GM23338 (cell line): Measurements from ENCODE around the gene HMCN2.

Experiments used
- POLR2AphosphoS5 ChIP-seq: IDR thresholded peaks from 2 replicates; pipeline ENCODE4 v1.6.1; 2016; ENCODE audit warnings: antibody characterized with exemption, low read depth
- REST ChIP-seq: IDR thresholded peaks from one replicate; pipeline ENCODE4 v1.6.1; 2018; ENCODE audit warnings: antibody characterized with exemption; ENCODE audit not compliant: unreplicated experiment
- TF ChIP-seq, protein P1 (sequence below), 2 experiments: fragments of 200-600 bp in 1 of 2; sonication (generic) in 1 of 2; conservative IDR thresholded peaks; 2 replicates each; pipeline versions ENCODE4 v1.5.1 to v1.6.1; 2016 to 2017; ENCODE audit warnings: antibody characterized with exemption in 2 of 2, low read depth in 2 of 2, mild to moderate bottlenecking in 2 of 2, moderate library complexity in 1 of 2

GRCh38 chr9:130229759-130230158, 35.8 kb upstream of the HMCN2 start:
- TF ChIP-seq, protein P1, sequence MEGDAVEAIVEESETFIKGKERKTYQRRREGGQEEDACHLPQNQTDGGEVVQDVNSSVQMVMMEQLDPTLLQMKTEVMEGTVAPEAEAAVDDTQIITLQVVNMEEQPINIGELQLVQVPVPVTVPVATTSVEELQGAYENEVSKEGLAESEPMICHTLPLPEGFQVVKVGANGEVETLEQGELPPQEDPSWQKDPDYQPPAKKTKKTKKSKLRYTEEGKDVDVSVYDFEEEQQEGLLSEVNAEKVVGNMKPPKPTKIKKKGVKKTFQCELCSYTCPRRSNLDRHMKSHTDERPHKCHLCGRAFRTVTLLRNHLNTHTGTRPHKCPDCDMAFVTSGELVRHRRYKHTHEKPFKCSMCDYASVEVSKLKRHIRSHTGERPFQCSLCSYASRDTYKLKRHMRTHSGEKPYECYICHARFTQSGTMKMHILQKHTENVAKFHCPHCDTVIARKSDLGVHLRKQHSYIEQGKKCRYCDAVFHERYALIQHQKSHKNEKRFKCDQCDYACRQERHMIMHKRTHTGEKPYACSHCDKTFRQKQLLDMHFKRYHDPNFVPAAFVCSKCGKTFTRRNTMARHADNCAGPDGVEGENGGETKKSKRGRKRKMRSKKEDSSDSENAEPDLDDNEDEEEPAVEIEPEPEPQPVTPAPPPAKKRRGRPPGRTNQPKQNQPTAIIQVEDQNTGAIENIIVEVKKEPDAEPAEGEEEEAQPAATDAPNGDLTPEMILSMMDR (conservative IDR thresholded peaks at IDR 0.05; ENCODE audit: low read depth in 2 of 2): no peak
- TF ChIP-seq POLR2AphosphoS5: no peak
- no peak for TF ChIP-seq REST
